ENCODE results near the gene GIT1. TPM values are rescaled to one million over a fixed set of nuclear protein-coding genes. Genes with fewer than 3 reads are reported as not detected.

The GIT1 gene
- total RNA-seq, 1 donor from 2014 or later = 63.8 TPM

DNA sequence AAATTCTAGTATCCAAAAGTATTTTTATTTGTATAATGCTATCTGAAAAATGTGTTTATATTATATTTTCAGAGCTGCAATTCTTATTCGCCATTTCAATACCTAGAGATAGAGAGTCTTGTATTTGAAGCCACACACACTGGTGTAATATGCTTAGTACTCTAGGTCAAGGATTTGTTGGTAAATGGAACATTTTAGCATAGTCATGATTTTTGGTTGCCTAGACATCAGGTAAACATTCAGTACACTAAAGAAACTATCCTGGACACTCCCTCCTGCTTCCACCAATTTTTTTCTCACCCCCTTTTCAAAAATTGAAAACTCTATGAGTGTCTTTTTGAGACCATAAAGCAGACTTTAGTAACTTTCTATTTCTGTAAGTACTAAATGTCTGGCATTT lies 43.4 kb downstream of the GIT1 start:
- no peak for DNase-seq (ENCODE audit: low read depth)
- peaks cover 3% of the 10 kb centered on the region for H3K36me3 ChIP-seq (ENCODE audit: control insufficient read depth, insufficient read depth, low read length)

DNA sequence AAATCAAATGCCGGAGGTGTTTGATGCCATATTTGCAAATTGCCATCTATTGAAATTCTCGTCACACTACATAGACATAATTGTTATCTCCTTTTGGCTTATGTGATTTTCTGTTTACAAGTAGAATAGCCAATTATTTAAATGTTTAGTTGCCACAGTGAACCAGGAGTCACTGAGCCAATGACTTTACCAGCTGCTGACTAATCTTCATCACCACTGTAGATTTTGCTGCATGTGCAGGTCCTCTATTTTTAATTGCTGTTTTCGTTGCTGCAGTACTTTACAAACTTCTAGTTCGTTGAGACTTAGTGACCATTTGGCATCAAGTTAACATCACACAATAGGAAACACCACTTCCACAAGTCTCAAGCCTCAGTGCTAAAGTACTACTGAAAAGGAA lies 45.4 kb downstream of the GIT1 start:
- no peak for DNase-seq (ENCODE audit: low read depth)
- Histone ChIP-seq H3K36me3 (ENCODE audit: control insufficient read depth, insufficient read depth, low read length) (peaks cover 3% of the 10 kb centered on the region), H3K4me3 (ENCODE audit: low read depth, low read length) (no peak overlapping the region), H3K27me3 (ENCODE audit: control insufficient read depth, insufficient read depth, low read length) (no peaks in the 10 kb centered on the region)
- TF ChIP-seq, protein P1, sequence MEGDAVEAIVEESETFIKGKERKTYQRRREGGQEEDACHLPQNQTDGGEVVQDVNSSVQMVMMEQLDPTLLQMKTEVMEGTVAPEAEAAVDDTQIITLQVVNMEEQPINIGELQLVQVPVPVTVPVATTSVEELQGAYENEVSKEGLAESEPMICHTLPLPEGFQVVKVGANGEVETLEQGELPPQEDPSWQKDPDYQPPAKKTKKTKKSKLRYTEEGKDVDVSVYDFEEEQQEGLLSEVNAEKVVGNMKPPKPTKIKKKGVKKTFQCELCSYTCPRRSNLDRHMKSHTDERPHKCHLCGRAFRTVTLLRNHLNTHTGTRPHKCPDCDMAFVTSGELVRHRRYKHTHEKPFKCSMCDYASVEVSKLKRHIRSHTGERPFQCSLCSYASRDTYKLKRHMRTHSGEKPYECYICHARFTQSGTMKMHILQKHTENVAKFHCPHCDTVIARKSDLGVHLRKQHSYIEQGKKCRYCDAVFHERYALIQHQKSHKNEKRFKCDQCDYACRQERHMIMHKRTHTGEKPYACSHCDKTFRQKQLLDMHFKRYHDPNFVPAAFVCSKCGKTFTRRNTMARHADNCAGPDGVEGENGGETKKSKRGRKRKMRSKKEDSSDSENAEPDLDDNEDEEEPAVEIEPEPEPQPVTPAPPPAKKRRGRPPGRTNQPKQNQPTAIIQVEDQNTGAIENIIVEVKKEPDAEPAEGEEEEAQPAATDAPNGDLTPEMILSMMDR (IDR thresholded peaks at IDR 0.05; ENCODE audit: insufficient read depth, low read length, poor library complexity, severe bottlenecking) = no peak

More for the DNA sequence above, 43.4 kb downstream of the GIT1 start:
- no peak overlapping the region for H3K4me3 ChIP-seq (ENCODE audit: low read depth, low read length)
- no peaks in the 10 kb centered on the region for H3K27me3 ChIP-seq (ENCODE audit: control insufficient read depth, insufficient read depth, low read length)
- TF ChIP-seq, protein P1 (IDR thresholded peaks at IDR 0.05; ENCODE audit: insufficient read depth, low read length, poor library complexity, severe bottlenecking) = no peak

DNA sequence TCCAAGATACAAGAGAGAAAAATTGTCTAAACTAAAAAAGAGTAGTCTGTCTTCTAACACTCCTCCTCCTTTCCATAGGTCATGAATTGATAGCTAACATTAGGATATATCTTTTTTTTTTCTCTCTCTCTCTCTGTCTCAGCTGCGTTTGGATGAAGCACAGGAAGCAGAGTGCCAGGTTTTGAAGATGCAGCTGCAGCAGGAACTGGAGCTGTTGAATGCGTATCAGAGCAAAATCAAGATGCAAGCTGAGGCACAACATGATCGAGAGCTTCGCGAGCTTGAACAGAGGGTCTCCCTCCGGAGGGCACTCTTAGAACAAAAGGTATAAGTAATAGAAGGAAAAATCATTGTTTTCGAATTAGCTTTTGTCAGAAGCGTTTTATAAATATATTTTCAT lies 55.5 kb downstream of the GIT1 start:
- TF ChIP-seq, protein P1 (IDR thresholded peaks at IDR 0.05; ENCODE audit: insufficient read depth, low read length, poor library complexity, severe bottlenecking) = no peak
- Histone ChIP-seq H3K27me3 (ENCODE audit: control insufficient read depth, insufficient read depth, low read length) (no peaks in the 10 kb centered on the region), H3K36me3 (ENCODE audit: control insufficient read depth, insufficient read depth, low read length) (no peaks in the 10 kb centered on the region), H3K4me3 (ENCODE audit: low read depth, low read length) (no peak overlapping the region)
- no peak for DNase-seq (ENCODE audit: low read depth)

DNA sequence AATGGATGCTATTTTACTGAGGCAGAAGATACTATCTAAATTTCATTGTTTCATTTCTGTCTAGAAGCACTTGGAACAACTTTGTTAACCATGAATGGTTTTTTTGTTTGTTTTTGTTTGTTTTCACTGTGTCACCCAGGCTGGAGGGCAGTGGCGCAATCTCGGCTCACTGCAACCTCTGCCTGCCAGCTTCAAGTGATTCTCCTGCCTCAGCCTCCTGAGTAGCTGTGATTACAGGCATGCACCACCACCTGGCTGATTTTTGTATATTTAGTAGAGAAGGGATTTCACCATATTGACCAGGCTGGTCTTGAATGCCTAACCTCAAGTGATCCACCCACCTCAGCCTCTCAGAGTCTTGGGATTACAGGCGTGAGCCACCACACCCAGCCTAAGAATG lies 63.1 kb downstream of the GIT1 start:
- Histone ChIP-seq H3K36me3 (ENCODE audit: control insufficient read depth, insufficient read depth, low read length) (no peaks in the 10 kb centered on the region), H3K27me3 (ENCODE audit: control insufficient read depth, insufficient read depth, low read length) (no peaks in the 10 kb centered on the region), H3K4me3 (ENCODE audit: low read depth, low read length) (no peak overlapping the region)
- TF ChIP-seq, protein P1 (IDR thresholded peaks at IDR 0.05; ENCODE audit: insufficient read depth, low read length, poor library complexity, severe bottlenecking) = no peak
- no peak for DNase-seq (ENCODE audit: low read depth)

DNA sequence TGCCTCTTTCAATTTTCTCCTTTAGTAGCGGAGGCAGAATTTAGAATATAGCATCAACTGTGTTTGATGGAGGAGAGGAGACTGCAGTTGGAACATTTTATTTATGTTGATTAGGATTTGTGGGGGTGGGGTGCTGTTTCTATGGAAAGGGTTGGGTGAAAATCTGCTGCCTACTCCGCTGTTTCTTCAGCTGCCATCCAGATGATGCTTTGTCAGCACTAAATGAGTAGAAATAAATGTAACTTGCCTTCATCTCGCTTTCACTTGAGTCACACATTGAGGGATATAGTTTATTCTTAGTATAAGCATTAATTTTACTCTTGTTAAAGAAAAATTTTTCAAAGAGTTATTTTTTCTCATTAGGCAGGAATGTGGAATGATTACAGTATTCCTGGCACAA lies 64.8 kb downstream of the GIT1 start:
- Histone ChIP-seq H3K36me3 (ENCODE audit: control insufficient read depth, insufficient read depth, low read length) (no peaks in the 10 kb centered on the region), H3K4me3 (ENCODE audit: low read depth, low read length) (no peak overlapping the region), H3K27me3 (ENCODE audit: control insufficient read depth, insufficient read depth, low read length) (no peaks in the 10 kb centered on the region)
- TF ChIP-seq, protein P1 (IDR thresholded peaks at IDR 0.05; ENCODE audit: insufficient read depth, low read length, poor library complexity, severe bottlenecking) = no peak
- DNase-seq (ENCODE audit: low read depth) = no peak

Other genes with a start within 250 kb of the GIT1 start
- 47.5 and 49.1 TPM in 2 replicates for gene TAOK1, start 199.3 kb downstream of the GIT1 start, total RNA-seq
- gene ABHD15, start 22.6 kb downstream of the GIT1 start, total RNA-seq = 6.4 and 8.3 TPM in 2 replicates
- 68.4 and 70.4 TPM in 2 replicates for gene TP53I13, start 20.9 kb downstream of the GIT1 start, total RNA-seq
- gene ANKRD13B, start 3.5 kb upstream of the GIT1 start, total RNA-seq = 13.1 and 13.8 TPM in 2 replicates
- 2.2 and 2.7 TPM in 2 replicates for gene CORO6, start 33.3 kb upstream of the GIT1 start, total RNA-seq

All from kidney epithelial cell (primary cell).